ENCODE data around the gene TMPRSS3.

Gene TMPRSS3

DNA sequence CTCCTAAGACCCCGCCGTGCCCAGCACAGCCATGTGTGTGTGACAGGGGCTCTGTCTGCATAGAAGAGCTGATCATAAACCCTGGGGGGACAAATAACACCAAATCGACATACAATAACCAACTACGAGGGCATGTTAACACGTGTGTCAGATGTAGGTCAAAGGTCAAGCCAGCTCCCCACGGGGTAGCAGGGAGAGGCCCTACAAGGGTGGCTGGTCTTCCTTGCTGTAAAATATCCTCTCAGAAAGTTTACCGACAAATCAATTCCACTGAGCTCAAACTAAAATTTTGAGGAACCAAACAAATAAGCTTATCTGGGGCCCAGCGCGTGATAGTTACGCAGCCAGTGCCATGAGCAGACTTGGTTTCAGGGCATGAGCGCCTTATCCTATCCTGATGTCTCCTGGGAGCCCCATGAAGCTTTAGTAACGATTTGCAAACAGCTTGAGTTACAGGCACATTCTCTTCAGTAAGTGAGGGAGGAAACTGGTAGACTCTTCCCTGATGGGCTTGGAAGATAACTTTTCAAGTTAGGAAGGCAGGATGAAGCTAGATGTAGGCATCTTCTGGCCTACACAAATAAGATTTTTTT is 2.7 kb upstream of the TMPRSS3 start:
- no peak overlapping the region for H3K4me2 ChIP-seq (ENCODE audit: low read length)

GRCh38 chr21:42397746-42398394 is 2.0 kb upstream of the TMPRSS3 start:
- Histone ChIP-seq H3K9me2 (replicated peaks; ENCODE audit: control insufficient read depth, low read length) (no peaks in the 10 kb centered on the region), H3K27me3 (ENCODE audit: control insufficient read depth, low read length) (peaks cover 29% of the 10 kb centered on the region), H3K4me2 (ENCODE audit: low read length) (no peak overlapping the region), H3F3A (ENCODE audit: control insufficient read depth, insufficient read depth) (no peaks in the 10 kb centered on the region), H3K79me2 (ENCODE audit: control insufficient read depth, low read length) (no peaks in the 10 kb centered on the region), H3K4me3 (ENCODE audit: low read length) (no peak overlapping the region), H3K36me3 (ENCODE audit: control insufficient read depth, low read length) (no peaks in the 10 kb centered on the region), H3K4me1 (ENCODE audit: control insufficient read depth, low read length) (peaks cover 39% of the 10 kb centered on the region), H3K9me3 (ENCODE audit: control insufficient read depth, insufficient read depth, low read length) (peaks cover 6% of the 10 kb centered on the region), H3K27ac (ENCODE audit: low read depth, low read length) (no peak overlapping the region), H4K20me1 (ENCODE audit: control insufficient read depth, insufficient read depth, low read depth, low read length) (no peaks in the 10 kb centered on the region)
- TF ChIP-seq, protein P1, sequence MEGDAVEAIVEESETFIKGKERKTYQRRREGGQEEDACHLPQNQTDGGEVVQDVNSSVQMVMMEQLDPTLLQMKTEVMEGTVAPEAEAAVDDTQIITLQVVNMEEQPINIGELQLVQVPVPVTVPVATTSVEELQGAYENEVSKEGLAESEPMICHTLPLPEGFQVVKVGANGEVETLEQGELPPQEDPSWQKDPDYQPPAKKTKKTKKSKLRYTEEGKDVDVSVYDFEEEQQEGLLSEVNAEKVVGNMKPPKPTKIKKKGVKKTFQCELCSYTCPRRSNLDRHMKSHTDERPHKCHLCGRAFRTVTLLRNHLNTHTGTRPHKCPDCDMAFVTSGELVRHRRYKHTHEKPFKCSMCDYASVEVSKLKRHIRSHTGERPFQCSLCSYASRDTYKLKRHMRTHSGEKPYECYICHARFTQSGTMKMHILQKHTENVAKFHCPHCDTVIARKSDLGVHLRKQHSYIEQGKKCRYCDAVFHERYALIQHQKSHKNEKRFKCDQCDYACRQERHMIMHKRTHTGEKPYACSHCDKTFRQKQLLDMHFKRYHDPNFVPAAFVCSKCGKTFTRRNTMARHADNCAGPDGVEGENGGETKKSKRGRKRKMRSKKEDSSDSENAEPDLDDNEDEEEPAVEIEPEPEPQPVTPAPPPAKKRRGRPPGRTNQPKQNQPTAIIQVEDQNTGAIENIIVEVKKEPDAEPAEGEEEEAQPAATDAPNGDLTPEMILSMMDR (IDR thresholded peaks at IDR 0.05; ENCODE audit: low read depth, low read length, poor library complexity, severe bottlenecking): no peak
- TF ChIP-seq EZH2phosphoT487 (IDR thresholded peaks at IDR 0.05; ENCODE audit: borderline replicate concordance, low read length): no peak

More for the DNA sequence above, 2.7 kb upstream of the TMPRSS3 start:
- Histone ChIP-seq H3K36me3 (ENCODE audit: control insufficient read depth, low read length) (no peaks in the 10 kb centered on the region), H3K79me2 (ENCODE audit: control insufficient read depth, low read length) (no peaks in the 10 kb centered on the region), H3K4me3 (ENCODE audit: low read length) (no peak overlapping the region), H3K27me3 (ENCODE audit: control insufficient read depth, low read length) (peaks cover 25% of the 10 kb centered on the region), H3F3A (ENCODE audit: control insufficient read depth, insufficient read depth) (no peaks in the 10 kb centered on the region), H3K4me1 (ENCODE audit: control insufficient read depth, low read length) (peaks cover 32% of the 10 kb centered on the region), H3K9me2 (replicated peaks; ENCODE audit: control insufficient read depth, low read length) (no peaks in the 10 kb centered on the region), H3K9me3 (ENCODE audit: control insufficient read depth, insufficient read depth, low read length) (peaks cover 6% of the 10 kb centered on the region), H4K20me1 (ENCODE audit: control insufficient read depth, insufficient read depth, low read depth, low read length) (no peaks in the 10 kb centered on the region), H3K27ac (ENCODE audit: low read depth, low read length) (no peak overlapping the region)
- TF ChIP-seq, protein P1 (IDR thresholded peaks at IDR 0.05; ENCODE audit: low read depth, low read length, poor library complexity, severe bottlenecking): no peak
- no peak for TF ChIP-seq EZH2phosphoT487 (IDR thresholded peaks at IDR 0.05; ENCODE audit: borderline replicate concordance, low read length)

DNA sequence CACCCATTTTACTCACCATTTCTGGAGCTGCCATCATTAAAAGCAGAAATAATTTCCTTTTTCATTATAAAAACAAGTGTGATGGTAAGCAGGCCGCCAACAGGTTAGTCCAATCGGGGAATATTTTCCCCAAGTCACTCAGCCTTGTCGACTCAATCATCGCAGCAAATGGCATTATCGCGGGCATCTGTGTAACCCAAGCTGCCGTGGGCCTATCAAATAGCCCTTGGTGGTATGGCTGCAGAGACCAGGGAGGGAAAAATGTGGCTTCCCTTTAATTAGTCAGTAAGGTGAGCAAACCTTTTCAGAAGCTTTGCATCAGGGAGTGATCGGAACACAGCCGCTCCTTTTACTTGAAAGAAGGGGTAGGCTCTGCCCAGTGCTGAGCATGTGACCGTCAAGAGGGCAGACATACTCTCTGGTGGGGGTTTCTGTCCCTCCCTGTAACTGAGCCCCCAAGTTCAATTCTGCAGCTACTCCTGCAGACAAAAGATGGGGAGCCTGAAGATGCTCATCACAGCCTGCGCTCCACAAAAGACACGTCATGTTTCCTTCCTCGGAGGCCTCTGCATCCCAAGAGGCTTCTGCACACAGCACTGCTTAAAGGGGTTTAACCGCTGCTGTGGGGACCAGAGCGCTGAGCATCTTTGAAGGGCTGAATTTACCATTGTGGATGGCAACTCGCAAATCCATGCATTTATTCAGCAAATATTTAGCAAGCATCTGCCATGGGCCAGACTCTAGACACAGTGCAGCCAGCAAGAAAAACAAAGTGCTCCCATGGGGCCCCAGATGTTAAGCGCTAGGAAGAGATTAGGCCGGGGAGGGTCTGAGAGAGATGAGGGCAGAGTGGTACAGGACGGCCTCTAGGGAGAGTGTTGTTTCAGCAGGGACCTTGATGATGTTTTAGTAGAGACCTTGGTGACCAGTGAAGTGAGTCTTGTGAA is 1.2 kb upstream of the TMPRSS3 start:
- peaks cover 37% of the 10 kb centered on the region for H3K27me3 ChIP-seq (ENCODE audit: control insufficient read depth, low read length)
- H3K4me1 ChIP-seq (ENCODE audit: control insufficient read depth, low read length): peaks cover 43% of the 10 kb centered on the region
- H3K36me3 ChIP-seq (ENCODE audit: control insufficient read depth, low read length): no peaks in the 10 kb centered on the region
- H3K9me3 ChIP-seq (ENCODE audit: control insufficient read depth, insufficient read depth, low read length): peaks cover 6% of the 10 kb centered on the region
- H3K4me3 ChIP-seq (ENCODE audit: low read length): no peak overlapping the region
- TF ChIP-seq, protein P1 (IDR thresholded peaks at IDR 0.05; ENCODE audit: low read depth, low read length, poor library complexity, severe bottlenecking): no peak
- no peak for TF ChIP-seq EZH2phosphoT487 (IDR thresholded peaks at IDR 0.05; ENCODE audit: borderline replicate concordance, low read length)
- no peak overlapping the region for H3K4me2 ChIP-seq (ENCODE audit: low read length)
- H3K79me2 ChIP-seq (ENCODE audit: control insufficient read depth, low read length): no peaks in the 10 kb centered on the region
- no peaks in the 10 kb centered on the region for H4K20me1 ChIP-seq (ENCODE audit: control insufficient read depth, insufficient read depth, low read depth, low read length)
- no peaks in the 10 kb centered on the region for H3K9me2 ChIP-seq (replicated peaks; ENCODE audit: control insufficient read depth, low read length)
- H3F3A ChIP-seq (ENCODE audit: control insufficient read depth, insufficient read depth): no peaks in the 10 kb centered on the region
- no peak overlapping the region for H3K27ac ChIP-seq (ENCODE audit: low read depth, low read length)
